HG03064 (cell line): ENCODE results near the gene PIGX.
"Not testable (repeated sequence)": the region's sequence is repeated elsewhere in the genome, so short reads cannot be mapped to it uniquely, and the experiment has no call there.

Experiments
- ATAC-seq: cut with Tn5 transposase; IDR thresholded peaks from one replicate; pipeline ENCODE4 v1.9.1; 2021; ENCODE audit warnings: low read depth; ENCODE audit not compliant: unreplicated experiment

Gene PIGX

GRCh38 chr3:196699749-196700148 lies 12.4 kb upstream of the PIGX start:
- no peak for ATAC-seq

GRCh38 chr3:196700801-196701200 lies 11.4 kb upstream of the PIGX start:
- ATAC-seq, result no peak

- no peak for ATAC-seq
These were observed 5.8 kb upstream of the PIGX start for GRCh38 chr3:196706327-196706726.

GRCh38 chr3:196706731-196707130 lies 5.4 kb upstream of the PIGX start:
- ATAC-seq, result no peak

- no peak for ATAC-seq
These were observed 4.6 kb upstream of the PIGX start for GRCh38 chr3:196707566-196707965.

GRCh38 chr3:196708467-196708866 lies 3.7 kb upstream of the PIGX start:
- no peak for ATAC-seq

- peak; percentile 45 for ATAC-seq
These were observed 587 bp downstream of the PIGX start for GRCh38 chr3:196712514-196713413.

GRCh38 chr3:196717162-196717561 lies 5.0 kb downstream of the PIGX start:
- ATAC-seq, result peak; percentile 52

GRCh38 chr3:196721097-196721496 lies 8.9 kb downstream of the PIGX start:
- ATAC-seq, result no peak

GRCh38 chr3:196726788-196727675 lies 14.9 kb downstream of the PIGX start:
- ATAC-seq, result no peak

- ATAC-seq, result no peak
These were observed 23.6 kb downstream of the PIGX start for GRCh38 chr3:196735751-196736150.

- ATAC-seq, result no peak
These were observed 24.6 kb downstream of the PIGX start for GRCh38 chr3:196736670-196737374.

GRCh38 chr3:196737655-196738054 lies 25.5 kb downstream of the PIGX start:
- ATAC-seq, result no peak

GRCh38 chr3:196739671-196740480 lies 27.7 kb downstream of the PIGX start, which contains the start of gene PAK2:
TSS of gene PAK2 (plus strand) at chr3:196739857. CDS start at chr3:196782647, 42,790 bp downstream.
- ATAC-seq, result peak; percentile 93

GRCh38 chr3:196740481-196741248 lies 28.5 kb downstream of the PIGX start:
- ATAC-seq, result no peak

GRCh38 chr3:196741249-196741889 lies 29.2 kb downstream of the PIGX start:
- no peak for ATAC-seq

- not testable (repeated sequence) for ATAC-seq
These were observed 31.4 kb downstream of the PIGX start for GRCh38 chr3:196743569-196743968.

GRCh38 chr3:196749125-196749524 lies 36.9 kb downstream of the PIGX start:
- ATAC-seq, result no peak

- ATAC-seq, result no peak
These were observed 41.0 kb downstream of the PIGX start for GRCh38 chr3:196753201-196753600.
